RWPE2 (cell line): ENCODE results near the gene CLSTN2.

Source experiments
- ATAC-seq: fragments of 200-7000 bp; cut with Tn5 transposase; 3 replicates; pipeline ENCODE4 v1.9.1; 2021; ENCODE audit warnings: low read depth
- DNase-seq: peaks from one replicate; pipeline ENCODE4 v3.0.0-alpha.2; 2020; ENCODE audit warnings: low spot score
- H3K27ac ChIP-seq: fragments of 450-650 bp; 2 replicates; pipeline ENCODE4 v1.5.1; 2017; ENCODE audit warnings: mild to moderate bottlenecking; ENCODE audit not compliant: poor library complexity, severe bottlenecking
- H3K27me3 ChIP-seq: fragments of 250-450 bp; sonication (Bioruptor Pico); 2 replicates; pipeline ENCODE4 v1.5.1; 2021; ENCODE audit warnings: mild to moderate bottlenecking, moderate library complexity; ENCODE audit not compliant: insufficient read depth, poor library complexity, severe bottlenecking
- H3K36me3 ChIP-seq: fragments of 250-450 bp; sonication (Bioruptor Pico); 2 replicates; pipeline ENCODE4 v1.5.1; 2020; ENCODE audit warnings: low read depth, mild to moderate bottlenecking, moderate library complexity
- H3K4me1 ChIP-seq: fragments of 250-450 bp; sonication (Bioruptor Pico); 2 replicates; pipeline ENCODE4 v1.5.1; 2021; ENCODE audit warnings: mild to moderate bottlenecking, moderate library complexity; ENCODE audit not compliant: insufficient read depth, poor library complexity, severe bottlenecking
- H3K4me3 ChIP-seq: fragments of 250-450 bp; sonication (Bioruptor Pico); 2 replicates; pipeline ENCODE4 v1.5.1; 2021; ENCODE audit warnings: mild to moderate bottlenecking, moderate library complexity; ENCODE audit not compliant: severe bottlenecking
- H3K9me3 ChIP-seq: fragments of 250-450 bp; sonication (Bioruptor Pico); 2 replicates; pipeline ENCODE4 v1.5.1; 2021; ENCODE audit warnings: mild to moderate bottlenecking, moderate library complexity; ENCODE audit not compliant: severe bottlenecking
- CTCF ChIP-seq: fragments of 450-650 bp; IDR thresholded peaks from one replicate; pipeline ENCODE4 v1.5.1; 2017; ENCODE audit warnings: mild to moderate bottlenecking, moderate library complexity; ENCODE audit not compliant: poor library complexity, severe bottlenecking

The CLSTN2 gene

GRCh38 chr3:140599009-140599408 lies 664.0 kb downstream of the CLSTN2 start:
- Histone ChIP-seq H3K36me3 (no peaks in the 10 kb centered on the region), H3K4me1 (no peaks in the 10 kb centered on the region), H3K27me3 (no peaks in the 10 kb centered on the region), H3K27ac (no peak overlapping the region), H3K9me3 (no peaks in the 10 kb centered on the region), H3K4me3 (no peak overlapping the region)
- DNase-seq (no peak), ATAC-seq (peak; percentile 66)
- TF ChIP-seq CTCF = no peak

GRCh38 chr3:140599496-140599895 lies 664.5 kb downstream of the CLSTN2 start:
- DNase-seq (no peak), ATAC-seq (peak; percentile 72; the same call in 2 of the 3 replicates)
- no peak for TF ChIP-seq CTCF
- H3K27me3 ChIP-seq = no peaks in the 10 kb centered on the region
- no peak overlapping the region for H3K27ac ChIP-seq
- no peaks in the 10 kb centered on the region for H3K4me1 ChIP-seq
- no peaks in the 10 kb centered on the region for H3K9me3 ChIP-seq
- H3K36me3 ChIP-seq = no peaks in the 10 kb centered on the region
- no peak overlapping the region for H3K4me3 ChIP-seq

GRCh38 chr3:140601881-140602280 lies 666.9 kb downstream of the CLSTN2 start:
- Histone ChIP-seq H3K9me3 (no peaks in the 10 kb centered on the region), H3K27me3 (no peaks in the 10 kb centered on the region), H3K36me3 (no peaks in the 10 kb centered on the region), H3K4me1 (no peaks in the 10 kb centered on the region), H3K4me3 (no peak overlapping the region), H3K27ac (no peak overlapping the region)
- TF ChIP-seq CTCF = no peak
- DNase-seq (no peak), ATAC-seq (no peak)

GRCh38 chr3:140602781-140603180 lies 667.8 kb downstream of the CLSTN2 start:
- ATAC-seq = peak; percentile 61; the same call in 1 of the 3 replicates
- H3K36me3 ChIP-seq = no peaks in the 10 kb centered on the region
- no peaks in the 10 kb centered on the region for H3K4me1 ChIP-seq
- DNase-seq = no peak
- no peak overlapping the region for H3K27ac ChIP-seq
- H3K4me3 ChIP-seq = no peak overlapping the region
- TF ChIP-seq CTCF = no peak
- no peaks in the 10 kb centered on the region for H3K27me3 ChIP-seq
- H3K9me3 ChIP-seq = no peaks in the 10 kb centered on the region

- no peak for TF ChIP-seq CTCF
- no peaks in the 10 kb centered on the region for H3K4me1 ChIP-seq
- no peak overlapping the region for H3K4me3 ChIP-seq
- ATAC-seq (no peak), DNase-seq (no peak)
- no peaks in the 10 kb centered on the region for H3K27me3 ChIP-seq
- H3K36me3 ChIP-seq = no peaks in the 10 kb centered on the region
- no peak overlapping the region for H3K27ac ChIP-seq
- no peaks in the 10 kb centered on the region for H3K9me3 ChIP-seq
These were observed 668.8 kb downstream of the CLSTN2 start for GRCh38 chr3:140603766-140604165.
